Tibial artery (tissue), 4 donors: Measurements from ENCODE around the gene PRDM16.
A peak's percentile ranks its signal among the peaks of the same experiment; 100 is the strongest.

Experiments
- DNase-seq, 2 donors: peaks; one replicate each; pipeline ENCODE4 v3.0.0-alpha.2; 2019
- H3K27ac ChIP-seq, 2 donors: fragments of 200-600 bp; sonication (generic) in 1 of 2; 1 replicate in 1 of 2; 2 replicates in 1 of 2; pipeline ENCODE4 v1.5.1; 2018 to 2019; ENCODE audit warnings: mild to moderate bottlenecking in 1 of 2
- H3K27me3 ChIP-seq, 2 donors: fragments of 200-600 bp; sonication (generic) in 1 of 2; one replicate each; pipeline versions ENCODE4 v1.5.1 to v1.6.0; 2016 to 2019
- H3K36me3 ChIP-seq, 3 donors: fragments of 200-600 bp; sonication (generic) in 2 of 3; one replicate each; pipeline ENCODE4 v1.5.1; 2016 to 2019; ENCODE audit warnings: mild to moderate bottlenecking in 2 of 3
- H3K4me1 ChIP-seq, 4 donors: fragments of 200-600 bp; sonication (generic) in 2 of 4; 1 replicate in 3 of 4; 2 replicates in 1 of 4; pipeline ENCODE4 v1.5.1; 2016 to 2019
- H3K4me3 ChIP-seq, 2 donors: fragments of 200-600 bp; sonication (generic) in 1 of 2; 1 replicate in 1 of 2; 2 replicates in 1 of 2; pipeline ENCODE4 v1.5.1; 2018 to 2019; ENCODE audit warnings: mild to moderate bottlenecking in 2 of 2
- H3K9me3 ChIP-seq, 3 donors: fragments of 200-600 bp; sonication (generic) in 1 of 3; one replicate each; pipeline ENCODE4 v1.5.1; 2016 to 2019
- intact Hi-C: fragments of 100-400 bp; cut with DNase I; formaldehyde crosslinking; loops from one replicate; pipeline ENCODE4 v1.15.0; 2023; ENCODE audit warnings: low total_unique reads
- TF ChIP-seq, protein P1 (sequence below), 2 experiments: fragments of 200-600 bp in 1 of 2; fragments of 450-650 bp in 1 of 2; IDR thresholded peaks; one replicate each; pipeline ENCODE4 v1.5.1; 2017 to 2019; ENCODE audit warnings: antibody characterized with exemption in 2 of 2, mild to moderate bottlenecking in 1 of 2, moderate library complexity in 1 of 2

Gene PRDM16

GRCh38 chr1:3368711-3369445 lies 299.9 kb downstream of the PRDM16 start:
- Histone ChIP-seq H3K4me3 (peak overlapping the region in 1 of 2 donors; percentile 6), H3K9me3 (no peaks in the 10 kb centered on the region), H3K4me1 (peaks cover 5 to 98% (median 89%) of the 10 kb centered on the region in 4 donors), H3K27me3 (no peaks in the 10 kb centered on the region), H3K36me3 (no peaks in the 10 kb centered on the region), H3K27ac (peak overlapping the region; percentile 89 to 94)
- no peak for DNase-seq
- intact Hi-C loops, result loop anchor here (5.0 kb wide), 1 partner anchor 57 kb away; no protein-coding TSS in a partner anchor
- TF ChIP-seq, protein P1, sequence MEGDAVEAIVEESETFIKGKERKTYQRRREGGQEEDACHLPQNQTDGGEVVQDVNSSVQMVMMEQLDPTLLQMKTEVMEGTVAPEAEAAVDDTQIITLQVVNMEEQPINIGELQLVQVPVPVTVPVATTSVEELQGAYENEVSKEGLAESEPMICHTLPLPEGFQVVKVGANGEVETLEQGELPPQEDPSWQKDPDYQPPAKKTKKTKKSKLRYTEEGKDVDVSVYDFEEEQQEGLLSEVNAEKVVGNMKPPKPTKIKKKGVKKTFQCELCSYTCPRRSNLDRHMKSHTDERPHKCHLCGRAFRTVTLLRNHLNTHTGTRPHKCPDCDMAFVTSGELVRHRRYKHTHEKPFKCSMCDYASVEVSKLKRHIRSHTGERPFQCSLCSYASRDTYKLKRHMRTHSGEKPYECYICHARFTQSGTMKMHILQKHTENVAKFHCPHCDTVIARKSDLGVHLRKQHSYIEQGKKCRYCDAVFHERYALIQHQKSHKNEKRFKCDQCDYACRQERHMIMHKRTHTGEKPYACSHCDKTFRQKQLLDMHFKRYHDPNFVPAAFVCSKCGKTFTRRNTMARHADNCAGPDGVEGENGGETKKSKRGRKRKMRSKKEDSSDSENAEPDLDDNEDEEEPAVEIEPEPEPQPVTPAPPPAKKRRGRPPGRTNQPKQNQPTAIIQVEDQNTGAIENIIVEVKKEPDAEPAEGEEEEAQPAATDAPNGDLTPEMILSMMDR (IDR thresholded peaks at IDR 0.05), result no peak

DNA sequence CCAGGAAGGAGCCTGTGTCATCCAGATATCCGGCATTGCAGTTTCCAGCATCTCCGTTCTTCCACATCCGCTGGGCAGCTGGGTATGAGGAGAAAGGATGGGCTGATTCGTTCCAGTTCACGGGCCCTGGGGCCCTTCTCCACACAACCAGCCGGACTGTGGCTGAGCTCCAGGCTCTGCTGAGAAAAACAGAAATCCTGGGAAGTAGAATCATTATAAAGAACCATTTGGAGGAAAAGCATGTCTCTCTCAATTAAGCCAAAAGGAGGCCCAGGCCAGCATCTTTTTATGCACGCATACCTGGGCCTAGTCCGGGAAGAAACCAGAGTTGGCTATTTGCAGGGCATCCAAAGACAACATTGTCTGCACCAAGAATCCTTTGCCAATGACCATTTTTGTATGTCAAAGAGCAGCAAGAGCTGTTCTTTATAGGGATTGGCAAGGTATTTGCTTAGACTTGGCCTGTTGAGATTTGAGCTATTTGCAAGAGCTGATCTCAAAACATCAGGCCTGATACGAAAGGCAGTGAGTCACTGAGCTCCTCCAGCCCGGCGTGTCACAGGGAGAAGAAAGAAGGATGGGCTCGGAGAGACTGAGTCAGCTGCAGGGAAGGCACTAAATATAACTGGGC lies 300.6 kb downstream of the PRDM16 start:
- no peaks in the 10 kb centered on the region for H3K27me3 ChIP-seq
- intact Hi-C loops, result loop anchor here (5.0 kb wide), 1 partner anchor 57 kb away; no protein-coding TSS in a partner anchor
- peak overlapping the region in 1 of 2 donors; percentile 6 for H3K4me3 ChIP-seq
- H3K4me1 ChIP-seq, result peaks cover 11 to 98% (median 88%) of the 10 kb centered on the region in 4 donors
- no peaks in the 10 kb centered on the region for H3K9me3 ChIP-seq
- TF ChIP-seq, protein P1 (IDR thresholded peaks at IDR 0.05), result no peak
- DNase-seq, result peak; percentile 90 to 95
- peak overlapping the region; percentile 89 to 94 for H3K27ac ChIP-seq
- no peaks in the 10 kb centered on the region for H3K36me3 ChIP-seq

GRCh38 chr1:3370856-3371703 lies 302.1 kb downstream of the PRDM16 start:
- Histone ChIP-seq H3K27me3 (no peaks in the 10 kb centered on the region), H3K4me1 (peaks cover 15 to 93% (median 82%) of the 10 kb centered on the region in 4 donors), H3K9me3 (no peaks in the 10 kb centered on the region), H3K36me3 (no peaks in the 10 kb centered on the region), H3K4me3 (no peak overlapping the region), H3K27ac (peak overlapping the region; percentile 83 to 89)
- intact Hi-C loops, result loop anchor here (1.0 kb wide), 1 partner anchor 21 kb away; no protein-coding TSS in a partner anchor
- DNase-seq, result no peak
- TF ChIP-seq, protein P1 (IDR thresholded peaks at IDR 0.05), result no peak

DNA sequence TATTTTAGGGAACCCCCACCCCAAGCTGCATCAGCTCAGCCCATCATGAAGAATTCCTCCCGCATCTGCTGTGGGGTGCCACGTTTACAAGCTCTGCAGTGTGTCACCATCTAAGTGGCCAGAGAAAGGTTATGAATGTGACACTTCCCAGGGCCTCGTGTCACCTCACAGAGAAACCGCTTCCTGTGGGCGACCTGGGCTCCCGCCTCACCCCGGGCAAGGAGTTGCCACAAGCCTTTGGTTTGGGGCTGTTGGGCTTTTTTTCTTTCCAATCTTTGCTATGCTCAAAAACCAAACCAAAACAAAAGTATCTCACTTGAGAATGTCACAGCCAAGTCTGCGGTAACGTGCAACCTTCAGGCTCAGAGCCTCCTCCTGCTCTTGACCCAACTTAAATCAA lies 303.3 kb downstream of the PRDM16 start:
- H3K4me3 ChIP-seq, result peak overlapping the region; percentile 25 to 27
- H3K4me1 ChIP-seq, result peaks cover 15 to 80% (median 74%) of the 10 kb centered on the region in 4 donors
- TF ChIP-seq, protein P1 (IDR thresholded peaks at IDR 0.05), result no peak
- no peaks in the 10 kb centered on the region for H3K36me3 ChIP-seq
- H3K27ac ChIP-seq, result peak overlapping the region; percentile 83 to 89
- H3K27me3 ChIP-seq, result no peaks in the 10 kb centered on the region
- no peaks in the 10 kb centered on the region for H3K9me3 ChIP-seq
- intact Hi-C loops, result no loop called here
- no peak for DNase-seq

GRCh38 chr1:3373175-3373574 lies 304.2 kb downstream of the PRDM16 start:
- no peak for DNase-seq
- no peaks in the 10 kb centered on the region for H3K27me3 ChIP-seq
- intact Hi-C loops, result no loop called here
- peaks cover 15 to 80% (median 65%) of the 10 kb centered on the region in 4 donors for H3K4me1 ChIP-seq
- TF ChIP-seq, protein P1 (IDR thresholded peaks at IDR 0.05), result no peak
- peak overlapping the region; percentile 83 to 89 for H3K27ac ChIP-seq
- H3K9me3 ChIP-seq, result no peaks in the 10 kb centered on the region
- H3K4me3 ChIP-seq, result peak overlapping the region; percentile 25 to 27
- H3K36me3 ChIP-seq, result no peaks in the 10 kb centered on the region
